Measurements from ENCODE around the gene TRIP11. TPM values are rescaled to one million over a fixed set of nuclear protein-coding genes. Genes with fewer than 3 reads are reported as not detected.

The TRIP11 gene
- total and polyA plus RNA-seq, 10 donors, result 3.0 to 75.7 (median 44.5) TPM

DNA sequence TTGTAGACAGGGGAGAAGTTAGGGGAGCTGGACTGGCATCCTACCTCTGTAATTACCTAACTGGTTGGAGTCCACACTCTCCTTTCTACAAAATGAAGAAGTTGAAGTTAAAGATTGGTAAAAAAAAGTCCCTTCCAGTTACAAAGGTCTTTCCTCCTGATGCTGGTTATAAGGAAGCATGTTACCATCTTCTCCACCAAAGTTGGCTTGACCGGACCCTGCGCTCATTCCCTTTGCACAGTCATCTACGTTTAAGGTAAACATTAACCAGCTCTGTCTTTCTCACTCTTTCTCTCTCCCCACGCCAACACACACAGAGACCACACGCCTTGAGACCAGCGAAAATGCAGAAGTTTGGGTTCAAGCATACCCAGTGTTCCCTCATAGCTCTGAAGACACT is 104.3 kb downstream of the TRIP11 start:
- no peak for DNase-seq
- intact Hi-C loops (cut with DNase I; ENCODE audit: low total_unique reads), result no loop called here
- H3K4me3 ChIP-seq, result no peak overlapping the region
- peaks cover 0 to 50% (median 0%) of the 10 kb centered on the region in 6 donors for H3K36me3 ChIP-seq
- WGBS, 5 donors, result 83 to 91% (median 84%) methylated on average over 6 of the region's 6 CpGs
- no peaks in the 10 kb centered on the region for H3K27me3 ChIP-seq (replicated peaks in 1 of 7)
- TF ChIP-seq CTCF (IDR thresholded peaks at IDR 0.05 in 8 of 11, conservative IDR thresholded peaks at IDR 0.05 in 3 of 11), result no peak
- no peak for TF ChIP-seq POLR2AphosphoS5 (IDR thresholded peaks at IDR 0.05)
- TF ChIP-seq POLR2A (IDR thresholded peaks at IDR 0.05), result no peak
- no peaks in the 10 kb centered on the region for H3K9me3 ChIP-seq
- peak overlapping the region in 2 of 8 donors; percentile 31 to 32 for H3K27ac ChIP-seq
- H3K4me1 ChIP-seq, result no peaks in the 10 kb centered on the region

DNA sequence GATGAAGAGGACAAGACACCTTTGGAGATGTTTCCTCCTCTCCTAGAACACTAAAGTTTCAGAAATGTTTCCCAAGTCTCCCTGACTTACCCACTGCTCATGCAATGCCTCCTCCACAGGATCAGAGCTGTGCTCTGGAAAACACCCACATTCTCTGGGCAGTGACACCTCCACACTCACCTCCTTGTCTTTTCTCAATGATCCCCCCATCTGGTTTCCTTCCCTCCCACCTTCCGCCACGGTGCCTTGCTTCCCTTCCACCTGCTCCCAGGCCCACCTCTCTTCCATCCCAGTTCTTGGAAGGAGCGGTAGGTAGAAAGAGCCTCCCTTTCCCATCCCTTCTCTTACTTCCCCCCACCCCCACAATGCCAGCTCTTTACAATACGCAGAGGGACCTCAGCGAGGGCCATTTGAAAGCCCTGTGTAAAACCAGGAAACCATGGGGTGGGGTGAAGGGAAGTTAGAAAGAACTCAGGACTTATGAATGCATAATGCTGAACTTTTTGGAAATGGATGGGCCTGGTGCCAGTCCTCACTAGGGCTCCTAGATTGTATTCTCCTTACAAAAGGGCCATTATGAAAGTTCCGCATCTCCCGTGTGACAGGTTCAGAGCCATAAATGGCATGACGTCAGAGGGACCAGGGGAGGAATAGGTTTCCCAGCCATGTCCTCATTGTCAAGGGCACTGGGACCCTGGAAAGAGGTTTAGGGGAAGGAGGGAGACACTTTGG is 105.1 kb downstream of the TRIP11 start:
- Histone ChIP-seq H3K9me3 (no peaks in the 10 kb centered on the region), H3K27ac (peak overlapping the region in 2 of 8 donors; percentile 13 to 32), H3K4me1 (peaks cover 0 to 6% (median 0%) of the 10 kb centered on the region in 6 donors), H3K27me3 (replicated peaks in 1 of 7) (no peaks in the 10 kb centered on the region), H3K36me3 (peaks cover 0 to 42% (median 0%) of the 10 kb centered on the region in 6 donors), H3K4me3 (no peak overlapping the region)
- TF ChIP-seq CTCF (IDR thresholded peaks at IDR 0.05 in 8 of 11, conservative IDR thresholded peaks at IDR 0.05 in 3 of 11), result no peak
- no peak for TF ChIP-seq POLR2A (IDR thresholded peaks at IDR 0.05)
- TF ChIP-seq POLR2AphosphoS5 (IDR thresholded peaks at IDR 0.05), result no peak
- intact Hi-C loops (cut with DNase I; ENCODE audit: low total_unique reads), result no loop called here
- DNase-seq, result no peak
- 74 to 86% (median 83%) methylated on average over 8 of the region's 8 CpGs for WGBS, 5 donors

- 74 to 93% (median 89%) methylated on average over 10 to 11 of the region's 11 CpGs for WGBS, 5 donors
- Histone ChIP-seq H3K4me1 (peaks cover 0 to 19% (median 5%) of the 10 kb centered on the region in 6 donors), H3K27me3 (replicated peaks in 1 of 7) (no peaks in the 10 kb centered on the region), H3K4me3 (no peak overlapping the region), H3K27ac (peak overlapping the region in 5 of 8 donors; percentile 2 to 26 (median 22)), H3K9me3 (no peaks in the 10 kb centered on the region), H3K36me3 (peaks cover 0 to 23% (median 0%) of the 10 kb centered on the region in 6 donors)
- intact Hi-C loops (cut with DNase I; ENCODE audit: low total_unique reads), result no loop called here
- no peak for DNase-seq
- TF ChIP-seq POLR2AphosphoS5 (IDR thresholded peaks at IDR 0.05), result no peak
- no peak for TF ChIP-seq POLR2A (IDR thresholded peaks at IDR 0.05)
These were observed 108.3 kb downstream of the TRIP11 start for GRCh38 chr14:91931478-91932088.

GRCh38 chr14:91929700-91930099 is 110.2 kb downstream of the TRIP11 start:
- Histone ChIP-seq H3K9me3 (no peaks in the 10 kb centered on the region), H3K36me3 (peaks cover 0 to 10% (median 0%) of the 10 kb centered on the region in 6 donors), H3K27me3 (replicated peaks in 1 of 7) (no peaks in the 10 kb centered on the region), H3K4me1 (peaks cover 0 to 36% (median 6%) of the 10 kb centered on the region in 6 donors), H3K27ac (peak overlapping the region in 3 of 8 donors; percentile 9 to 55 (median 44)), H3K4me3 (no peak overlapping the region)
- WGBS, 5 donors, result 69 to 81% (median 73%) methylated on average over 3 of the region's 3 CpGs
- DNase-seq, result no peak
- intact Hi-C loops (cut with DNase I; ENCODE audit: low total_unique reads), result no loop called here
- TF ChIP-seq POLR2A (IDR thresholded peaks at IDR 0.05), result no peak
- TF ChIP-seq POLR2AphosphoS5 (IDR thresholded peaks at IDR 0.05), result no peak
- TF ChIP-seq CTCF (IDR thresholded peaks at IDR 0.05 in 8 of 11, conservative IDR thresholded peaks at IDR 0.05 in 3 of 11), result no peak

Measured in spleen (tissue), 11 donors.